ENCODE measurements around the gene ZC3H18.

ZC3H18 gene

GRCh38 chr16:88627531-88628411 lies 57.6 kb downstream of the ZC3H18 start:
- no peak for DNase-seq

- no peak for DNase-seq
These were observed 58.3 kb downstream of the ZC3H18 start for GRCh38 chr16:88628512-88628974.

GRCh38 chr16:88629835-88630234 lies 59.6 kb downstream of the ZC3H18 start:
- DNase-seq: no peak

GRCh38 chr16:88630433-88630832 lies 60.2 kb downstream of the ZC3H18 start:
- no peak for DNase-seq

- DNase-seq: no peak
These were observed 60.7 kb downstream of the ZC3H18 start for GRCh38 chr16:88630941-88631340.

GRCh38 chr16:88631384-88631783 lies 61.2 kb downstream of the ZC3H18 start:
- no peak for DNase-seq

- no peak for DNase-seq
These were observed 61.9 kb downstream of the ZC3H18 start for GRCh38 chr16:88631920-88632586.

- no peak for DNase-seq
These were observed 62.4 kb downstream of the ZC3H18 start for GRCh38 chr16:88632587-88632930.

- peak; percentile 47 for DNase-seq
These were observed 63.5 kb downstream of the ZC3H18 start for GRCh38 chr16:88633684-88634140.

GRCh38 chr16:88634141-88634993 lies 64.2 kb downstream of the ZC3H18 start:
- peak; percentile 52 for DNase-seq

GRCh38 chr16:88634994-88635670 lies 64.9 kb downstream of the ZC3H18 start:
- no peak for DNase-seq

- DNase-seq: no peak
These were observed 65.6 kb downstream of the ZC3H18 start for GRCh38 chr16:88635671-88636319.

- no peak for DNase-seq
These were observed 66.5 kb downstream of the ZC3H18 start for GRCh38 chr16:88636488-88637265.

GRCh38 chr16:88638323-88639230 lies 68.4 kb downstream of the ZC3H18 start, which contains the start of gene IL17C:
Gene IL17C (plus strand): TSS chr16:88638572. CDS start chr16:88638642, 70 bp downstream.
- DNase-seq: no peak

- DNase-seq: no peak
These were observed 69.2 kb downstream of the ZC3H18 start for GRCh38 chr16:88639231-88640038.

- no peak for DNase-seq
These were observed 69.9 kb downstream of the ZC3H18 start for GRCh38 chr16:88640039-88640495.

GRCh38 chr16:88640498-88641247 lies 70.5 kb downstream of the ZC3H18 start:
- DNase-seq: no peak

Measured in activated effector memory CD4-positive, alpha-beta T cell treated with Interleukin-2 at 50 U/mL for 16 hours (primary cell).